ENCODE results near the gene DHRS13.

DNA sequence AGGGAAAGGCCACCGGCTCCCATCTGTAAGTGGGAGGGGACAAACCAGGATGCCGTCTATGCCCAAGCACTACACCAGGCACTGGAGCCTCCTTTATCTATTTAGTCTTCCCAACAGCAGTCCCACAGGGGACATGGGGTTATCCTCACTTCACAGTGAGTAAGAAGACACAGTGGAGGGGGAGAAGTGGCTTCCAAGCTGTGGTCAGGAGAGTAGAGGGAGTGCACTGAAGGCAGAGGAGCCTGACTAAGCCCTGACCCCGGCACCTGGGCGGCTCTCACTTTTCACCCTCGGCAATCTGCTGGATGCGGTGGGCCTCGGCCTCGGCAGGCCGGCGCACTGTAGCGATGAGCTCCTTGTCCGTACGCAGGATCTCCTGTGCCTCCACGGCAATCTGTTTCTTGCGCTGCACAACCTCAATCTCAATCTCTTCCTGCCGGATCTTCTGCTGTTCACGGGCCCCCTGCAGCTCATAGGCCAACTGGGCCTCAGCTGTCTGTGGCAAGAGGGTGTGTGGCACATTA, 21.3 kb downstream of the DHRS13 start:
- no peak for TF ChIP-seq CTCF (IDR thresholded peaks at IDR 0.05)
- TF ChIP-seq EZH2 (IDR thresholded peaks at IDR 0.05; ENCODE audit: borderline replicate concordance, insufficient read depth, low read depth, low read length, poor library complexity, severe bottlenecking) = no peak
